HepG2 (cell line): Measurements from ENCODE around the gene NEK6. TPM values are rescaled to one million over a fixed set of nuclear protein-coding genes. Genes with fewer than 3 reads are reported as not detected.

Source experiments
- CENPT ChIP-seq: sonication (generic); formaldehyde crosslinking; IDR thresholded peaks from 2 replicates; pipeline ENCODE4 v1.8.0; 2022; ENCODE audit warnings: low read depth, mild to moderate bottlenecking, moderate library complexity, missing genetic modification reagents
- FOXM1 ChIP-seq: sonication (generic); formaldehyde crosslinking; IDR thresholded peaks from 2 replicates; pipeline ENCODE4 v1.5.0; 2020; ENCODE audit warnings: missing genetic modification reagents
- HIVEP1 ChIP-seq: sonication (generic); formaldehyde crosslinking; IDR thresholded peaks from 2 replicates; pipeline ENCODE4 v1.4.0; 2020; ENCODE audit warnings: mild to moderate bottlenecking, missing genetic modification reagents
- HNRNPL ChIP-seq: fragments of 200-400 bp; formaldehyde crosslinking; IDR thresholded peaks from 2 replicates; pipeline ENCODE4 v1.6.1; 2017; ENCODE audit warnings: mild to moderate bottlenecking, low read depth, low read length
- KDM3A ChIP-seq: IDR thresholded peaks from 2 replicates; pipeline ENCODE4 v1.6.1; 2018; ENCODE audit warnings: low read depth, missing compliant biosample characterization
- MTF1 ChIP-seq: sonication (generic); formaldehyde crosslinking; IDR thresholded peaks from 2 replicates; pipeline ENCODE4 v1.5.0; 2020; ENCODE audit warnings: missing genetic modification reagents
- NRL ChIP-seq: sonication (generic); formaldehyde crosslinking; IDR thresholded peaks from 2 replicates; pipeline ENCODE4 v1.5.0; 2020; ENCODE audit warnings: missing genetic modification reagents, mild to moderate bottlenecking, moderate library complexity, borderline replicate concordance
- ONECUT2 ChIP-seq: sonication (generic); formaldehyde crosslinking; IDR thresholded peaks from 2 replicates; pipeline ENCODE4 v1.4.0; 2020; ENCODE audit warnings: missing genetic modification reagents
- PAX8 ChIP-seq: sonication (generic); formaldehyde crosslinking; IDR thresholded peaks from 2 replicates; pipeline ENCODE4 v1.8.0; 2022; ENCODE audit warnings: mild to moderate bottlenecking, missing genetic modification reagents, borderline replicate concordance
- RARA ChIP-seq: IDR thresholded peaks from 2 replicates; pipeline ENCODE4 v1.6.1; 2016; ENCODE audit warnings: missing genetic modification reagents, missing compliant biosample characterization
- RNF2 ChIP-seq: fragments of 450-650 bp; conservative IDR thresholded peaks from 2 replicates; pipeline ENCODE4 v1.6.1; 2016; ENCODE audit warnings: low read depth
- SSRP1 ChIP-seq: IDR thresholded peaks from 2 replicates; pipeline ENCODE4 v1.6.1; 2016; ENCODE audit warnings: control low read depth
- TCF7L2 ChIP-seq: IDR thresholded peaks from 2 replicates; pipeline ENCODE4 v1.6.1; 2011; ENCODE audit warnings: mild to moderate bottlenecking, low read depth, low read length, moderate library complexity
- TEAD2 ChIP-seq: sonication (generic); formaldehyde crosslinking; IDR thresholded peaks from 2 replicates; pipeline ENCODE4 v1.9.0; 2021; ENCODE audit warnings: missing genetic modification reagents
- U2AF2 ChIP-seq: fragments of 200-400 bp; formaldehyde crosslinking; IDR thresholded peaks from 2 replicates; pipeline ENCODE4 v1.6.1; 2017; ENCODE audit warnings: low read depth, mild to moderate bottlenecking, low read length
- ZNF260 ChIP-seq: sonication (generic); formaldehyde crosslinking; IDR thresholded peaks from 2 replicates; pipeline ENCODE4 v1.4.0; 2020; ENCODE audit warnings: missing genetic modification reagents, low read depth, mild to moderate bottlenecking, borderline replicate concordance
- ZNF878 ChIP-seq: sonication (generic); formaldehyde crosslinking; IDR thresholded peaks from 2 replicates; pipeline ENCODE4 v1.8.1; 2023; ENCODE audit warnings: mild to moderate bottlenecking, missing genetic modification reagents, moderate library complexity
- ZNF879 ChIP-seq: sonication (generic); formaldehyde crosslinking; IDR thresholded peaks from 2 replicates; pipeline ENCODE4 v1.8.1; 2023; ENCODE audit warnings: missing genetic modification reagents
- ZSCAN21 ChIP-seq: sonication (generic); formaldehyde crosslinking; IDR thresholded peaks from 2 replicates; pipeline ENCODE4 v1.8.0; 2022; ENCODE audit warnings: mild to moderate bottlenecking, missing genetic modification reagents, moderate library complexity, borderline replicate concordance
- polyA plus RNA-seq, 8 experiments: library from polyadenylated mRNA; depleted of rRNA in 3 of 8; stranded (reverse) in 7 of 8; unstranded in 1 of 8; fragments of >200 nt; fragmentation: Illumina TruSeq in 4 of 8; extraction: Trizol in 4 of 8; gene quantifications; 2 replicates each; pipeline versions ENCODE4 v1.2.1 to v1.2.3, GENCODE V29; 2011 to 2016; ENCODE audit warnings: low read depth in 4 of 8, missing spikeins in 1 of 8, mixed read lengths in 1 of 8; ENCODE audit not compliant: insufficient read depth in 1 of 8
- total RNA-seq, 5 experiments: library from RNA; depleted of rRNA; stranded (reverse); fragments of >200 nt; fragmentation: Illumina TruSeq; extraction: Trizol; gene quantifications; 2 replicates each; pipeline ENCODE4 v1.2.3, GENCODE V29; 2016; ENCODE audit warnings: low read depth in 1 of 5
- TF ChIP-seq, protein P1 (sequence below): sonication (generic); formaldehyde crosslinking; IDR thresholded peaks from 2 replicates; pipeline ENCODE4 v1.5.0; 2020; ENCODE audit warnings: missing genetic modification reagents, mild to moderate bottlenecking, borderline replicate concordance
- TF ChIP-seq, protein P2 (sequence below): sonication (generic); formaldehyde crosslinking; IDR thresholded peaks from 2 replicates; pipeline ENCODE4 v1.4.0; 2020; ENCODE audit warnings: low read depth, missing genetic modification reagents
- TF ChIP-seq, protein P3 (sequence below): sonication (generic); formaldehyde crosslinking; IDR thresholded peaks from 2 replicates; pipeline ENCODE4 v1.4.0; 2020; ENCODE audit warnings: missing genetic modification reagents

NEK6 gene
- total and polyA plus RNA-seq, 2 of the 13 experiments (the other 11 are each of a cell fraction or from before 2014, with no cell fraction given) = 30.4 to 119 TPM

- TF ChIP-seq NRL = no peak; the same call in 1 of the 2 replicates
- TF ChIP-seq ONECUT2 = no peak
- TF ChIP-seq, protein P1, sequence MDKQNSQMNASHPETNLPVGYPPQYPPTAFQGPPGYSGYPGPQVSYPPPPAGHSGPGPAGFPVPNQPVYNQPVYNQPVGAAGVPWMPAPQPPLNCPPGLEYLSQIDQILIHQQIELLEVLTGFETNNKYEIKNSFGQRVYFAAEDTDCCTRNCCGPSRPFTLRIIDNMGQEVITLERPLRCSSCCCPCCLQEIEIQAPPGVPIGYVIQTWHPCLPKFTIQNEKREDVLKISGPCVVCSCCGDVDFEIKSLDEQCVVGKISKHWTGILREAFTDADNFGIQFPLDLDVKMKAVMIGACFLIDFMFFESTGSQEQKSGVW (CRISPR knock-in tag) = no peak
- peak; percentile 69; the same call in 1 of the 2 replicates for TF ChIP-seq HIVEP1 (CRISPR knock-in tag)
- TF ChIP-seq, protein P2, sequence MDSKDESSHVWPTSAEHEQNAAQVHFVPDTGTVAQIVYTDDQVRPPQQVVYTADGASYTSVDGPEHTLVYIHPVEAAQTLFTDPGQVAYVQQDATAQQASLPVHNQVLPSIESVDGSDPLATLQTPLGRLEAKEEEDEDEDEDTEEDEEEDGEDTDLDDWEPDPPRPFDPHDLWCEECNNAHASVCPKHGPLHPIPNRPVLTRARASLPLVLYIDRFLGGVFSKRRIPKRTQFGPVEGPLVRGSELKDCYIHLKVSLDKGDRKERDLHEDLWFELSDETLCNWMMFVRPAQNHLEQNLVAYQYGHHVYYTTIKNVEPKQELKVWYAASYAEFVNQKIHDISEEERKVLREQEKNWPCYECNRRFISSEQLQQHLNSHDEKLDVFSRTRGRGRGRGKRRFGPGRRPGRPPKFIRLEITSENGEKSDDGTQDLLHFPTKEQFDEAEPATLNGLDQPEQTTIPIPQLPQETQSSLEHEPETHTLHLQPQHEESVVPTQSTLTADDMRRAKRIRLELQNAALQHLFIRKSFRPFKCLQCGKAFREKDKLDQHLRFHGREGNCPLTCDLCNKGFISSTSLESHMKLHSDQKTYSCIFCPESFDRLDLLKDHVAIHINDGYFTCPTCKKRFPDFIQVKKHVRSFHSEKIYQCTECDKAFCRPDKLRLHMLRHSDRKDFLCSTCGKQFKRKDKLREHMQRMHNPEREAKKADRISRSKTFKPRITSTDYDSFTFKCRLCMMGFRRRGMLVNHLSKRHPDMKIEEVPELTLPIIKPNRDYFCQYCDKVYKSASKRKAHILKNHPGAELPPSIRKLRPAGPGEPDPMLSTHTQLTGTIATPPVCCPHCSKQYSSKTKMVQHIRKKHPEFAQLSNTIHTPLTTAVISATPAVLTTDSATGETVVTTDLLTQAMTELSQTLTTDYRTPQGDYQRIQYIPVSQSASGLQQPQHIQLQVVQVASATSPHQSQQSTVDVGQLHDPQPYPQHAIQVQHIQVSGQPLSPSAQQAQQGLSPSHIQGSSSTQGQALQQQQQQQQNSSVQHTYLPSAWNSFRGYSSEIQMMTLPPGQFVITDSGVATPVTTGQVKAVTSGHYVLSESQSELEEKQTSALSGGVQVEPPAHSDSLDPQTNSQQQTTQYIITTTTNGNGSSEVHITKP (CRISPR knock-in tag) = no peak
- TF ChIP-seq TCF7L2 = no peak
- no peak for TF ChIP-seq ZNF879 (CRISPR knock-in tag)
- TF ChIP-seq U2AF2 = no peak
- no peak for TF ChIP-seq ZNF878 (CRISPR knock-in tag)
- no peak for TF ChIP-seq FOXM1 (CRISPR knock-in tag)
- TF ChIP-seq MTF1 (CRISPR knock-in tag) = no peak
- no peak for TF ChIP-seq CENPT (CRISPR knock-in tag)
- TF ChIP-seq, protein P3, sequence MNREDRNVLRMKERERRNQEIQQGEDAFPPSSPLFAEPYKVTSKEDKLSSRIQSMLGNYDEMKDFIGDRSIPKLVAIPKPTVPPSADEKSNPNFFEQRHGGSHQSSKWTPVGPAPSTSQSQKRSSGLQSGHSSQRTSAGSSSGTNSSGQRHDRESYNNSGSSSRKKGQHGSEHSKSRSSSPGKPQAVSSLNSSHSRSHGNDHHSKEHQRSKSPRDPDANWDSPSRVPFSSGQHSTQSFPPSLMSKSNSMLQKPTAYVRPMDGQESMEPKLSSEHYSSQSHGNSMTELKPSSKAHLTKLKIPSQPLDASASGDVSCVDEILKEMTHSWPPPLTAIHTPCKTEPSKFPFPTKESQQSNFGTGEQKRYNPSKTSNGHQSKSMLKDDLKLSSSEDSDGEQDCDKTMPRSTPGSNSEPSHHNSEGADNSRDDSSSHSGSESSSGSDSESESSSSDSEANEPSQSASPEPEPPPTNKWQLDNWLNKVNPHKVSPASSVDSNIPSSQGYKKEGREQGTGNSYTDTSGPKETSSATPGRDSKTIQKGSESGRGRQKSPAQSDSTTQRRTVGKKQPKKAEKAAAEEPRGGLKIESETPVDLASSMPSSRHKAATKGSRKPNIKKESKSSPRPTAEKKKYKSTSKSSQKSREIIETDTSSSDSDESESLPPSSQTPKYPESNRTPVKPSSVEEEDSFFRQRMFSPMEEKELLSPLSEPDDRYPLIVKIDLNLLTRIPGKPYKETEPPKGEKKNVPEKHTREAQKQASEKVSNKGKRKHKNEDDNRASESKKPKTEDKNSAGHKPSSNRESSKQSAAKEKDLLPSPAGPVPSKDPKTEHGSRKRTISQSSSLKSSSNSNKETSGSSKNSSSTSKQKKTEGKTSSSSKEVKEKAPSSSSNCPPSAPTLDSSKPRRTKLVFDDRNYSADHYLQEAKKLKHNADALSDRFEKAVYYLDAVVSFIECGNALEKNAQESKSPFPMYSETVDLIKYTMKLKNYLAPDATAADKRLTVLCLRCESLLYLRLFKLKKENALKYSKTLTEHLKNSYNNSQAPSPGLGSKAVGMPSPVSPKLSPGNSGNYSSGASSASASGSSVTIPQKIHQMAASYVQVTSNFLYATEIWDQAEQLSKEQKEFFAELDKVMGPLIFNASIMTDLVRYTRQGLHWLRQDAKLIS (CRISPR knock-in tag) = no peak
- TF ChIP-seq RARA = no peak
- no peak for TF ChIP-seq ZSCAN21 (CRISPR knock-in tag)
- no peak for TF ChIP-seq PAX8
- TF ChIP-seq SSRP1 (CRISPR knock-in tag) = no peak
- TF ChIP-seq TEAD2 = no peak
- TF ChIP-seq ZNF260 (CRISPR knock-in tag) = no peak
- no peak for TF ChIP-seq RNF2
- TF ChIP-seq KDM3A (CRISPR knock-in tag) = no peak
- peak; percentile 55; the same call in 1 of the 2 replicates for TF ChIP-seq HNRNPL
These were observed 6.2 kb downstream of the NEK6 start (continued) for GRCh38 chr9:124263800-124264426.
